Ecto neural progenitor cell (in vitro differentiated cells): ENCODE measurements around the gene UAP1L1.
"Not testable (repeated sequence)": the region's sequence is repeated elsewhere in the genome, so short reads cannot be mapped to it uniquely, and the experiment has no call there.

Experiments used
- DNase-seq: peaks from one replicate; pipeline ENCODE4 v3.0.0-alpha.2; 2018; ENCODE audit warnings: low spot score

The UAP1L1 gene

GRCh38 chr9:137115394-137116026, 38.2 kb downstream of the UAP1L1 start:
- DNase-seq: no peak

GRCh38 chr9:137116027-137116507, 38.8 kb downstream of the UAP1L1 start:
- DNase-seq: no peak

- no peak for DNase-seq
Measured at GRCh38 chr9:137116728-137117127, 39.4 kb downstream of the UAP1L1 start.

GRCh38 chr9:137117269-137117731, 40.0 kb downstream of the UAP1L1 start:
- no peak for DNase-seq

GRCh38 chr9:137118092-137118603, 40.8 kb downstream of the UAP1L1 start:
- not testable (repeated sequence) for DNase-seq

GRCh38 chr9:137121927-137122795, 44.8 kb downstream of the UAP1L1 start:
- not testable (repeated sequence) for DNase-seq

- DNase-seq: not testable (repeated sequence)
Measured at GRCh38 chr9:137122796-137123467, 45.6 kb downstream of the UAP1L1 start.

- no peak for DNase-seq
Measured at GRCh38 chr9:137123468-137123837, 46.1 kb downstream of the UAP1L1 start.

- not testable (repeated sequence) for DNase-seq
Measured at GRCh38 chr9:137123952-137124462, 46.7 kb downstream of the UAP1L1 start.

GRCh38 chr9:137126786-137127185, 49.5 kb downstream of the UAP1L1 start:
- no peak for DNase-seq

GRCh38 chr9:137127301-137128157, 50.2 kb downstream of the UAP1L1 start:
- no peak for DNase-seq

GRCh38 chr9:137128158-137128861, 51.0 kb downstream of the UAP1L1 start:
- DNase-seq: no peak

- DNase-seq: no peak
Measured at GRCh38 chr9:137128862-137129455, 51.6 kb downstream of the UAP1L1 start.

- DNase-seq: peak; percentile 93
Measured at GRCh38 chr9:137129456-137130175, 52.3 kb downstream of the UAP1L1 start.

GRCh38 chr9:137130176-137130755, 52.9 kb downstream of the UAP1L1 start:
- no peak for DNase-seq
